Measurements from ENCODE around the gene CD302.
"Not testable (repeated sequence)": the region's sequence is repeated elsewhere in the genome, so short reads cannot be mapped to it uniquely, and the experiment has no call there.

CD302 gene

GRCh38 chr2:159745237-159745636 lies 52.8 kb downstream of the CD302 start:
- DNase-seq = not testable (repeated sequence)

GRCh38 chr2:159744363-159744762 lies 53.6 kb downstream of the CD302 start:
- DNase-seq = no peak

GRCh38 chr2:159742846-159743245 lies 55.2 kb downstream of the CD302 start:
- DNase-seq = no peak

- no peak for DNase-seq
Measured at GRCh38 chr2:159738509-159739390, 59.3 kb downstream of the CD302 start.

- DNase-seq = no peak
Measured at GRCh38 chr2:159737917-159738296, 60.1 kb downstream of the CD302 start.

- DNase-seq = no peak
Measured at GRCh38 chr2:159737292-159737916, 60.6 kb downstream of the CD302 start.

GRCh38 chr2:159736048-159736447 lies 62.0 kb downstream of the CD302 start:
- DNase-seq = no peak

GRCh38 chr2:159735648-159736047 lies 62.4 kb downstream of the CD302 start:
- DNase-seq = no peak

- no peak for DNase-seq
Measured at GRCh38 chr2:159728629-159729028, 69.4 kb downstream of the CD302 start.

- no peak for DNase-seq
Measured at GRCh38 chr2:159725713-159726112, 72.3 kb downstream of the CD302 start.

GRCh38 chr2:159724795-159725572 lies 73.0 kb downstream of the CD302 start:
- not testable (repeated sequence) for DNase-seq

GRCh38 chr2:159722580-159722979 lies 75.4 kb downstream of the CD302 start:
- no peak for DNase-seq

- DNase-seq = no peak
Measured at GRCh38 chr2:159720676-159721075, 77.3 kb downstream of the CD302 start.
